Tibial artery (tissue), 4 donors: ENCODE data around the gene NOX5.

Source experiments
- DNase-seq, 2 donors: peaks; one replicate each; pipeline ENCODE4 v3.0.0-alpha.2; 2019
- H3K27ac ChIP-seq, 2 donors: fragments of 200-600 bp; sonication (generic) in 1 of 2; 1 replicate in 1 of 2; 2 replicates in 1 of 2; pipeline ENCODE4 v1.5.1; 2018 to 2019; ENCODE audit warnings: mild to moderate bottlenecking in 1 of 2
- H3K27me3 ChIP-seq, 2 donors: fragments of 200-600 bp; sonication (generic) in 1 of 2; one replicate each; pipeline versions ENCODE4 v1.5.1 to v1.6.0; 2016 to 2019
- H3K36me3 ChIP-seq, 3 donors: fragments of 200-600 bp; sonication (generic) in 2 of 3; one replicate each; pipeline ENCODE4 v1.5.1; 2016 to 2019; ENCODE audit warnings: mild to moderate bottlenecking in 2 of 3
- H3K4me1 ChIP-seq, 4 donors: fragments of 200-600 bp; sonication (generic) in 2 of 4; 1 replicate in 3 of 4; 2 replicates in 1 of 4; pipeline ENCODE4 v1.5.1; 2016 to 2019
- H3K4me3 ChIP-seq, 2 donors: fragments of 200-600 bp; sonication (generic) in 1 of 2; 1 replicate in 1 of 2; 2 replicates in 1 of 2; pipeline ENCODE4 v1.5.1; 2018 to 2019; ENCODE audit warnings: mild to moderate bottlenecking in 2 of 2
- H3K9me3 ChIP-seq, 3 donors: fragments of 200-600 bp; sonication (generic) in 1 of 3; one replicate each; pipeline ENCODE4 v1.5.1; 2016 to 2019
- intact Hi-C: fragments of 100-400 bp; cut with DNase I; formaldehyde crosslinking; loops from one replicate; pipeline ENCODE4 v1.15.0; 2023; ENCODE audit warnings: low total_unique reads
- TF ChIP-seq, protein P1 (sequence below), 2 experiments: fragments of 200-600 bp in 1 of 2; fragments of 450-650 bp in 1 of 2; IDR thresholded peaks; one replicate each; pipeline ENCODE4 v1.5.1; 2017 to 2019; ENCODE audit warnings: antibody characterized with exemption in 2 of 2, mild to moderate bottlenecking in 1 of 2, moderate library complexity in 1 of 2

Gene NOX5

DNA sequence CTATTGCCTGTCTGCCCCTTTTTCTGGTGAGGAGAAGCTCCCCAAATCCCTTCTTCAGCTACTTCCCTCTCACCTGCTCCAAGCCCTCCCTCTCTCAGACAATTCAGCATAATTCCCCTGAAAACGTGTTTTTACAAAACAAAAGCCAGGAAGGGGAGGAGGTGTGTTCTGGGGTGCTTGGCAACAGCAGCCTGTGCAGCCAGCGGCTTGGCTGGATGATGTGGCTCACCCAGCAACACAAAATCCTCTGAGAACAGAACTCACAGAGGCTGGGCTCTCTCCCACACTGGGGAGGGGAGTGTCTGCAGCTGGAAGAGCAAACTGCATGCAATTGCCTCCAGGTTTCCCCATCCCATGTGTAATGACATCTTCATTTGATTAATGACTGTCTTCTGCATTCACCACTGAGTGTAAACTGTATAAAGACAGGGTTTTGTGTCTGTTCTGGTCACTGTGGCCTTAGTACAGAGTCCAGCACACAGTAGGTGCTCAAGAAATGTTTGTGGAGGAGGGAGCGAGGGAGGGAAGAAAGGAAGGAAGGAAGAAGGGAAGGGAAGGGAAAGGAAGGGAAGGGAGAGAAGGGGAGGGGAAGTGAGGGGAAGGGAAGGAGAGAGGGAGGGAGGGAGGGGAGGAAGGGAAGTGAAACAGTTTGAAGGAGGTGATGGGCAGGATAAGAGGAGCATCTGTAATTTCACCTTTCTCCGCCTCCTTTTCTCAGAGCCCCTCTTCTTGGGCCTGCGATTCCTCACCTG, 75.9 kb downstream of the NOX5 start:
- H3K36me3 ChIP-seq, result no peaks in the 10 kb centered on the region

DNA sequence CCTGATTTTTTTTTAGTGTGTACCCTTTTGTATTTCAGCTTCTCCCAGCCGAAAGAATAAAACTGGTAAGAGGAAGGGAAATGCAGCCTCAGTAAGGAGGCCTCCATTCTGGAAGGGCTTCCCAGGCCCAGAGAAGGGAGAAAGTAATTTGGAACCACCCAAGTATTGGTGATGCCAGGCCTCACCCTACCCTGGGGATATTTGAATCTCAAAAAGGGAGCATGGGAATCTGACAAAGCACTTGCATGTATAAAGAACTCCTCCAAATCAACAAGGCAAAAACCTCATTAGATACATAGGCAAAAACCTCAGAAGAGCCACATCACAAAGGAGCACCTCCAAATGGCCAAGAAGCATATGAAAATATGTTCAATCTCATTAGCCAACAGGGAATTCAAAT, 77.2 kb downstream of the NOX5 start:
- no peaks in the 10 kb centered on the region for H3K36me3 ChIP-seq
- TF ChIP-seq, protein P1, sequence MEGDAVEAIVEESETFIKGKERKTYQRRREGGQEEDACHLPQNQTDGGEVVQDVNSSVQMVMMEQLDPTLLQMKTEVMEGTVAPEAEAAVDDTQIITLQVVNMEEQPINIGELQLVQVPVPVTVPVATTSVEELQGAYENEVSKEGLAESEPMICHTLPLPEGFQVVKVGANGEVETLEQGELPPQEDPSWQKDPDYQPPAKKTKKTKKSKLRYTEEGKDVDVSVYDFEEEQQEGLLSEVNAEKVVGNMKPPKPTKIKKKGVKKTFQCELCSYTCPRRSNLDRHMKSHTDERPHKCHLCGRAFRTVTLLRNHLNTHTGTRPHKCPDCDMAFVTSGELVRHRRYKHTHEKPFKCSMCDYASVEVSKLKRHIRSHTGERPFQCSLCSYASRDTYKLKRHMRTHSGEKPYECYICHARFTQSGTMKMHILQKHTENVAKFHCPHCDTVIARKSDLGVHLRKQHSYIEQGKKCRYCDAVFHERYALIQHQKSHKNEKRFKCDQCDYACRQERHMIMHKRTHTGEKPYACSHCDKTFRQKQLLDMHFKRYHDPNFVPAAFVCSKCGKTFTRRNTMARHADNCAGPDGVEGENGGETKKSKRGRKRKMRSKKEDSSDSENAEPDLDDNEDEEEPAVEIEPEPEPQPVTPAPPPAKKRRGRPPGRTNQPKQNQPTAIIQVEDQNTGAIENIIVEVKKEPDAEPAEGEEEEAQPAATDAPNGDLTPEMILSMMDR (IDR thresholded peaks at IDR 0.05), result no peak
- peaks cover 0 to 7% (median 0%) of the 10 kb centered on the region in 4 donors for H3K4me1 ChIP-seq
- no peak for DNase-seq
- intact Hi-C loops, result no loop called here
- H3K9me3 ChIP-seq, result no peaks in the 10 kb centered on the region
- H3K4me3 ChIP-seq, result no peak overlapping the region
- no peak overlapping the region for H3K27ac ChIP-seq
- peaks cover 0 to 22% of the 10 kb centered on the region in 2 donors for H3K27me3 ChIP-seq

More for the DNA sequence above, 75.9 kb downstream of the NOX5 start:
- intact Hi-C loops, result no loop called here
- H3K9me3 ChIP-seq, result no peaks in the 10 kb centered on the region
- DNase-seq, result no peak
- peaks cover 0 to 22% of the 10 kb centered on the region in 2 donors for H3K27me3 ChIP-seq
- no peak overlapping the region for H3K27ac ChIP-seq
- TF ChIP-seq, protein P1 (IDR thresholded peaks at IDR 0.05), result no peak
- H3K4me1 ChIP-seq, result peaks cover 0 to 7% (median 0%) of the 10 kb centered on the region in 4 donors
- no peak overlapping the region for H3K4me3 ChIP-seq

DNA sequence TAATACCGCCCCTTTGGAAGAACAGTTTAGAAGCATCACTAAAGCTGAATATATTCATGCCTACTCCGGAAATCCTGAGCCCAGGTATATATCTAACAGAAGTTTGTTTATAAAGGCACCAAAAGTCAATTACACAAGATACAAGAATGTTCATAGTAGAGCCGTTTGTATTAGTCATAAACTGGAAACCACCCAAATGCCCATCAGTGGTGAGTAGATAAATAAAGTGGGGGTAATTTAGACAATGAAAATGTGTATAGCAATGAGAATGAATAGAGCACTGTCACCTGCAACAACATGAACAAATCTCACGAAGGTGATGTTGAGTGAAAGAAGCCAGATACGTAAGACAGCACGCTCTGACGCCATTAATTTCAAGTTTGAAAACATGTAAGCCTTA, 77.7 kb downstream of the NOX5 start:
- no peaks in the 10 kb centered on the region for H3K9me3 ChIP-seq
- no peak for DNase-seq
- H3K27me3 ChIP-seq, result peaks cover 0 to 18% of the 10 kb centered on the region in 2 donors
- H3K4me3 ChIP-seq, result no peak overlapping the region
- H3K27ac ChIP-seq, result no peak overlapping the region
- no peaks in the 10 kb centered on the region for H3K36me3 ChIP-seq
- intact Hi-C loops, result no loop called here
- peaks cover 0 to 7% (median 0%) of the 10 kb centered on the region in 4 donors for H3K4me1 ChIP-seq
- TF ChIP-seq, protein P1 (IDR thresholded peaks at IDR 0.05), result no peak

DNA sequence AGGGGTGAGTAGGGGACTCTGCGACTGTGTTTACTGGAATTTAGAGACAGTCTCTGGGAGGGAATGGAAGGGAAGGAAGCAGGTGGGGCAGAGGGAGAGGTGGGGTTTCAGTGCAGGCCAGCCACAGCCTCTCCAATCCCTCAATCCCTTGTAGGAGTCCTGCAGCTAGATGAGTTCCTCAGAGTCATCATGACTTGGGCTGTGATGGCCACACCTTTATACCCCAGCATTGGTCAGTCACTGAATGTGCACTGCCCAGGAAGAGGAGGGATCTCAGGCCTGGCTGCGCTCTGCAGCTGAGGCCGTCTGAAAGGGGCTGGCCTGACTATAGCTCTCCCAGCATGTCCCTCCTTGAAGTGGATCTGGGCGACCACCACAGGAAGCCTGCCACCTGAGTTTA, 78.6 kb downstream of the NOX5 start:
- H3K27me3 ChIP-seq, result peaks cover 0 to 10% of the 10 kb centered on the region in 2 donors
- peaks cover 0 to 7% (median 0%) of the 10 kb centered on the region in 4 donors for H3K4me1 ChIP-seq
- TF ChIP-seq, protein P1 (IDR thresholded peaks at IDR 0.05), result no peak
- DNase-seq, result no peak
- H3K9me3 ChIP-seq, result no peaks in the 10 kb centered on the region
- no peak overlapping the region for H3K27ac ChIP-seq
- intact Hi-C loops, result no loop called here
- H3K4me3 ChIP-seq, result no peak overlapping the region
- H3K36me3 ChIP-seq, result no peaks in the 10 kb centered on the region

DNA sequence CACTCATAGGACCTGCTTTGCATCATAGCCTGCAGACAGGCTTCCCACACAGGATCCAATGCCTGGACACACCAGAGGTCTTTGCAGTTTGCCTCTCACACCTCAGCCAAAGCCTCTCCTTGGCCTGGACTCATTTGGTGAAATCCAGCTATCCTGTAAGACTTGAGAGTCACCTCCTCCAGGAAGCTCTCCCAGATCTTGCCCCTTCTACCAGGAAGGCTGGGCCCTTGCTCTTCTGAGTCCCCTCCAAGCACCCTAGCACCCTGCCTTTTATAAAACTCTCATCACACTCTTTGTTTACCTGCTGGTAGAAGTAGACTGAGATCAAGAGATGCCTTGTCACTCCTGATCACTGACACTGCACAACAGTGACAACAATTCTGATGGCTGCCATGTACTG, 79.1 kb downstream of the NOX5 start:
- Histone ChIP-seq H3K9me3 (no peaks in the 10 kb centered on the region), H3K4me3 (no peak overlapping the region), H3K36me3 (no peaks in the 10 kb centered on the region), H3K4me1 (peaks cover 0 to 7% (median 0%) of the 10 kb centered on the region in 4 donors), H3K27me3 (peaks cover 0 to 5% of the 10 kb centered on the region in 2 donors), H3K27ac (no peak overlapping the region)
- no peak for DNase-seq
- intact Hi-C loops, result no loop called here
- TF ChIP-seq, protein P1 (IDR thresholded peaks at IDR 0.05), result no peak
